GM21717 (cell line): ENCODE results near the gene STAT4.

Experiments
- ATAC-seq: cut with Tn5 transposase; IDR thresholded peaks from one replicate; pipeline ENCODE4 v1.9.1; 2021; ENCODE audit warnings: mild to moderate bottlenecking, moderate library complexity; ENCODE audit not compliant: unreplicated experiment

STAT4 gene

DNA sequence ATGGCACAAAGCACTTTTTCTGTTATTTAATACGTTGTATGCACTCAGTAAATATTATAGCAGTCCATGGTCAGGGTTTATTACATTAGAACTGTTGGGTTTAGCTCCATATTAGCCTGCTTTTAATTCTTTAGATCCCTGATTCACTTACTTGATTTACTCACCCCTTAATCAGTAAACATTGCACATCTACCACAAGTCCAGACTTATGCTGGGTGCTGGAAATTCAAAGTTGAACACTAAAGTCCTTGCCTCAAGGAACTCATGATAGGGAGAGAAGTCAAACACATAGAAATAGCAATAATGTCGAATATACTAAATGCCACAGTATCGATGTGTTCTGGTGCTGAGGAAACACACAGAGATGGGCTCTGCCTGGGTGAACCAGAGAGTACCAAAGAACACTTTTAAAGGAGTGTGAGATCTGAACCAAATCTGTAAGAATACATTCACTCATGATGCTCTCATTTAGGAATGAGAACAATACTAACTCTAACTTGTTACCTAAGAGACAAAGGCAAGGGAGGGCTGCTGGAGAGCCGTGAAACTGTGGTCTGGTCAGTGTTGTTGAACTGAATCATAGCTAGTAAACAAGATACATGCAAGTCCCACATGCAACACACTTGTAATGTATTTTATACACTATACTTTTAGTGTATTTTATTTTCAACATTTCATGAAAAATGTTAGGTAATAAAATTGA, 4.9 kb downstream of the STAT4 start:
- ATAC-seq, result no peak

DNA sequence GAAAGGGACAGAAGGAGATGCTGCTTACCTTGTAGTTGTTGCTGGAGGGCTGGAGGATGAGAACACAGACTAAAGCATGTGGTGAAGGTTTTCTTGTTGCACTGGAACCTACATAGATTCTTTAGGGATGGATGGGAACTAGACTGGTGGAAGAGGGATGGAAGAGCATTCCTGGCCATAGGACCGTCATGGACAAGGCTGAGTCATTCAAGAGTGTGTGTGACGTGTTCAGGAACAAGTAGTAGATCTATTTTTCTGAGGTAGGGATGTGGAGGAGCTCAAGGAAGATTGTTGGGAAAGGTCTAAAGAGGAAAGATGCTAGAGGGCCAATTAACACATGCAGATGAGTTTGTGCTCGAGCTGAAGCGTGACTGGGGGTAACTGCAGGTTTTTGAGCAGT, 6.6 kb downstream of the STAT4 start:
- ATAC-seq, result no peak

DNA sequence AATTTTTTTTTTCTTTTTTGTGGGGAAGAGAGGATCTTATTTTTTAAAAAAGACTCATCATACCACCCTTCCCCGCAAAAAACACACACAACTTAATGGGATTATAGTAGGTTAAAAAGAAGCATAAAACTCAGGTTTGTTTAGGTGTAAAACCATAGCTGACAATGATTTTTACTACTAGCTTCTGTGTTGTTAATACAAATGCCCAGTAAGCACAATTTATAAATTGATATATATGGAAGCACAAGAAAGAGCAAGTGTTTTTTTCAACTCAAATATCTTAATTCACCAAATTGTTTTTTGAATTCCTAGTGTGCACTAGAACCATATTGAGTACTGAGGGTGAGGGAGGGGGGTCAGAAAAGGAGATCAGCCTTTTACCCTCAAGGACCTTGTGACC, 7.0 kb downstream of the STAT4 start:
- no peak for ATAC-seq

DNA sequence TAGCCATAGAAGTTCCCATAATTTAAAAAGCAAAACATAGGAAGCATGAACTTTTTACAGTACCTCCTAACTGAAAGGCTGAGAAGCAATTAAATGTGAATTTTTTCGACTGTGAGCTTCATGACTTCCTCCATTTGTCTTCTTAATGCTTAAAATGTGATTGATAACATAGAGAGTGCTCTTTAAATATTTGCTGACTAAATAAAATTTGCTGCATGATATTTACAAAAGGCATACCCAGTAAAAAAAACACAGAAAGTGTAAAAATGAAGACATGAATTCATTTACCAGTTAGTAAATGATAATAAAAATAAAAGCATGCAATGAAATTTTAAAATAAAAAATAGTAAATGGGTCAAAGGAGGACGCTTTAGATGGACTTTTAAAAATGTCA, 21.9 kb downstream of the STAT4 start:
- no peak for ATAC-seq

DNA sequence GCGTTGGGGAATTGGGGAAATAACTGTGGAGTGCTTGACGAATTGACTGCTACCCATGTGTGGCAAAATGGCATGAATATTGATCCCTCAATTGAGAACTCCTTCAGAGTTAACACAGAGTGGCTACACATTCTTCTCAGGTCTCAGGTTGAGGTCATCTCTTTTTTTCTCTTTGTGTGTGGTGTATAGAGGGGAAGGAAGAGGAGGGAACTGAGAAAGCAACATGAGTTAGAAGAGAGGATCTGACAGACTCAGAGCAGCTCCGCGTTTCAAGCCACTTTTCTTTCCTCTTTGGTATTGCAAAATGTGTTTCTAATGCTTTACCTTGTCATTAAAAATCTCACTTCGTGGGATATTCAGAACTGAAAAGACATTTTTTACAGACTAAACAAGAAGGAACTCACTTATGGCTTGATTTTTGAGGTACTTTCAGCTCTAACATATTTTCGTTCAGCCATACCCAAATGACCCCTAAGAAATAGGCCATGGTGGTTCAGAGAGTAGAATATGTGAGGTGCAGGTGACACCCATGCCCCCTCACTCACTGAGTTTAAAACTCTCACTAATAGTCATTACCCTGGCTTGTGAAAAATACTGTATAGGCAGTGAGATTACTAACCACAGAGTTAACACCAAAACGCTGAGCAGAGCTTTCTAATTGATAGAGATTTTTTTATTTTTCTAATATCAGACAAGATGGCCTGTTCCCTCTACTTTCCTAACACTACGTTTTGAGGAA, 22.5 kb downstream of the STAT4 start:
- ATAC-seq, result peak; percentile 93

DNA sequence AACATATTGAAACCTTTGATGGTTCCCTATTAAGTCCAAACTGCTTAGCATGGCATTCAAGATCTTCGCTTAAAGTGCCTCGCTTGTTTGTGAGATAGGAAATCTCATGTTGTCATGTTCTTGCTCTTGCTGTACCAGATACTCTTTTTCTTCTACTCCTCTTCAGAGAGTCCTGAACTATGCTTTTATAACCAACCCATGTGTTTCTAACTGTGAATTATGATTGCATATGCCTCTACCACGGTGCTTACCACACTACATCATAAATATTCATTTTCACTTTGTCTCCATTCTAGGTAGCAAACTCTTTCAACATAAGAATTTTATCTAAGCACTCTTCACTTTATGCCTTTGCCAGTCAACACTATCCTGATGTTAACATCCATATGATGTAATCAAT, 23.6 kb downstream of the STAT4 start:
- ATAC-seq, result no peak

DNA sequence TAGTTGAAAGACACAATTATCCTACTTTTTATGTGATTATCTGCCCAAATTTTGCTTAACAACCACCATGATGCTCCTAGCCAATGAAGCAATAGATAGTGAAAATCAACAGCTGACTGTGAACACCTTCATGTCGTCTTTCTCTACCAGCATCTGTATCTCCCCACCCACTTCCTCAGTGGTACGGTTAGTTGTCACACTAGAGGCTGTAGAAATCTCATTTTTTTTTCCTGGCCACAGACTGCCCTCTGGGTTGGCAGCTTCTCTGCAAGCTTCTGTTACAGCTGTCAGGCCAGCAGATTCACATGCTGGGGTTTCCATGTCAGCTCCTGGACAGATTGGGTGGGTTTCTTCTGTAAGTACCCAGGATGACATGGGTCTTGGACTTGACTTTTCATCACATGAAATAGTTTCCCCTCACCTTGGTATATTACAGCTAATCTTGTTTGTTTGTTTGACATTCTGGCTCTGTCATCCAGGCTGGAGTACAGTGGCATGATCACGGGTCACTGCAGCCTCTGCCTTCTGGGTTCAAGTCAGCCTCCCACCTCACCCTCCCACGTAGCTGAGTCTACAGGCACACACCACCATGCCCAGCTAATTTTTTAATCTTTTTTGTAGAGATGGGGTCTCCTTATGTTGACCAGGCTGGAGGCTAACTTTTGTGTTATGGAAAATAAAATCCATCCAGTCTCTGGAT, 24.3 kb downstream of the STAT4 start:
- no peak for ATAC-seq

DNA sequence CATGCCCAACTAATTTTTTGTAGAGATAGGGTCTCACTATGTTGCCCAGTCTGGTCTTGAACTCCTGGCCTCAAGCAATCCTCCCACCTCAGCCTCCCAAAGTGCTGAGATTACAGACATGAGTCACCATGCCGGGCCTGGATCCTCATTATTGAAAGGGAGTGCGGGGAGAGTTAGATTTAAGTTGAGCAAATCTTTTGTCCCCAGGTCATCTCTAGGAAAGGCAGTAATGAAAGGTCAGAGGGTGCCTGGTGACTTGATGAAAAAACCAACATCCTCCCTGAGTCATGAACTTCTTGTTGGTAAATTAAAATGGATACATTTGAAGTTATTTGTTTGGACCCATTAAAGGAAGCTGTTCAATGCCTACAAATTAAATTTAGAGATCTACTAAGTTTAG, 25.1 kb downstream of the STAT4 start:
- no peak for ATAC-seq

DNA sequence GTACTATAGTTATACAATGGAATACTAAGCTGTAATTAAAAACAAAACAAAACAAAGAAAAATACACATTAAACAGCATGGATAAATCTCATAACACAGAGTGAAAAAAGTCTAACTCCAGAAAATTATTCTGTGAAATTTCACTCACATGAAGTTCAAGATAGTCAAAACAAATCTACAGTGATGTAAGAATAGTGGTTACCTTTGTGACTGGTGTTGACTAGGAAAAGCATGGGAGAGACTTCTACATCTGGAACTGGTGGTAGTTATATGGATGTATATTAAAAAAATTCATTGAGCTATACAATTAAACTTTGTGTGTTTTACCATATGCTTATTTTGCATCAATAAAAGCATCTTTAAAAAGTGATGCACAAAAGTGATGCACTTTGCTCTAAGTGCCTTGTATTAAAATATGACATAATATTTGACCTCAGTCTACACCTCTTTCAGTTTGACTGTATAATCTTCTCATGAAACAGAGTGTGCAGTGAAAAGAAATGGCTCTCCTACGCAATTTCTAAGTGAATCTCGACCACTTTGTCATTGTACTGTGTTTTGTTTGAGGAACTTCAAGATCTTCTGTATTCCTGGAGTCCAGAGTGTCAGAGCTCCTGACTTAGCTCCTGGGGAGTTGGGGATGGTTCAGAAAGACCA, 28.0 kb downstream of the STAT4 start:
- peak; percentile 82 for ATAC-seq

DNA sequence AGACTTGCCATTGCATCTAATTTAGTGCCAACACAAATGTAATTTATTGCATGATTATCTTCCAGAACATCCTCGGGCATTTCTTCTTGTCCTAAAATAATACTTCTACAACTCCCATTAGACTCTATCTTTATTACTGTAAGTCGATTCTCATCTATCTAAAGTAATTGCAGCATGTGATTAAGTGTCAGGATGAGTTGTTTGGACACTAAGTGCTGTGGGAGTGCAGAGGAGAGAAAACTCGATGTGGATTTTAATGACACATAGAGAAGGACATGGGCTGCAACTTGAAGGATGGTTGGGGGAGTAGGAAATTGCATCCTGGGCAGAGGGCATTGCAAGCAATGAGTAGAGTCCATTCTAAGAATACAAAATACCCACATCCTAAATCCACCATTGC, 33.5 kb downstream of the STAT4 start:
- ATAC-seq, result no peak

DNA sequence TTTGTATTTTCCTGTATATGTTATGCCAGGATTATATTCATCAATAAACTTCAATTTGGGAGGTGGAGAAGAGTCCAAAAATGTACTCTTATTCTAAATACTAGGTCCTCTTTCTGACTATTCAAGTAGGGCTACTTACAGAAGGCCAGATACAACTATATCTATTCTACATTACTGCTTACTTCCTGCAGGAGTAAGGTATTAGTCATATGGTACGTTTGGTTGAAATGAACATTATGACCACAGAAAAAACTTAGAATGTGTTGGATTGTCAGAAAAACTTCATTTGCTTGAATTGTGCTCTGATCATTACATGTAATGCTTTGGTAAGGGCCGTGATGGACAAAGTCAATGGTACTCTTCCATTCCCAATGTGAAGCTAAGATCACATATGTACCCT, 35.0 kb downstream of the STAT4 start:
- peak; percentile 34 for ATAC-seq

DNA sequence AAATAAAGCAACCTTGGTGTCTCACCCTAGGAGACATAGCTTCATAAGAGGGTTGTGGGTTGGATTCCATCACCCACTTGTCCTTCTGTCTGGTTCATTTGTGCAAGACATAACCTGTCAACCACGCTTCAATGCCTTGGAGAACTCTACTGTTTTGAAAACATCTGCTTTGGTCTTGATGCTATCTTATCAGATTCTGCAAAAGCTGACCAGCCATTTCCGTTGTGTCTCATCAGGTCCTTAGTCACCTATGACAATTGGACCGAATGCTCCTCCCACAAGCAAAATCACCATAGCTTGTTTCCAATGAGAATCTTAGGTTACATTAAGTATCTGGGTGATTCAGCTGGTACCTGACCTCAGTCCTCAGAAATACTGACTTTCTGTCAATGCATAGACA, 35.4 kb downstream of the STAT4 start:
- ATAC-seq, result peak; percentile 52

DNA sequence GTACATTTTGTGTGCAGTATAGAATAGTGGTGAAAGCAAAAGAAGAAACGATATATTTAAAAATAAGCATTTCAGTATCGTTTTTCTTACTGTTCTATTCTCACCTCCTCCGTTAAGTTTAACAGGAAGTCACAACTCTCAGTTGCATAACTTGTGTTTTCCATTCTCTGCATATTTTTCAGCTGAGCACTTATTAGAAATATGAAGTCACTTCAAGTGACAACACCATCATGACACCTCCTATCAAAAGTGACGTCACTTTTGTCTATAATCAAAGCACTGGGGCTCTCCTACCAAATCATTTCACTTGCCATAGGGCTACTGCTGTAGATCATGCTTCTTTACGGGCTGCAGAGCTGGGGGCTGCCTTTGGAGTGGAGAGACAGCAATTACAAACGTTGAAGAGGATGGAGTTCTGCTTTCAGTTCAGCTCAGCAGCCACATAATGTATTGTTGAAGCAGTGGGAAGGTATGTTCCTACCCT, 36.3 kb downstream of the STAT4 start:
- peak; percentile 84 for ATAC-seq

DNA sequence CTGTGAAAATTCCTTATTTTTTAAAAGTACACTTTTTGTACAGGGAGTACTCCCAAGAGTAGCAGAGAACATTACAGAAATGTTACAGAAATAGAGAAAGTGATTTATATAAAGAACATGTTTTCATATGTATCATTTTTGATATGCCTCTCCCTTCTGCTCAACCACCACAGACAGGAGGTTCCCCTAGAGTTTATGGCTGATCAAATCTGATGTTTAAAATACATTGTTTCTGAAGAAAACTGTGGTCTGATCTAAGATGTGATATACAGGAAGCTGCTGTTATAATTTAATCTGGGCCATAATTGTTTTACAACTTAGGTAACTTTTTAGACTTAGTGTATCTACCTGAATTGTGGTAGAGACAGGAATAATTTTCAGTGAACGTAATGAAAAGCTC, 37.0 kb downstream of the STAT4 start:
- ATAC-seq, result no peak

DNA sequence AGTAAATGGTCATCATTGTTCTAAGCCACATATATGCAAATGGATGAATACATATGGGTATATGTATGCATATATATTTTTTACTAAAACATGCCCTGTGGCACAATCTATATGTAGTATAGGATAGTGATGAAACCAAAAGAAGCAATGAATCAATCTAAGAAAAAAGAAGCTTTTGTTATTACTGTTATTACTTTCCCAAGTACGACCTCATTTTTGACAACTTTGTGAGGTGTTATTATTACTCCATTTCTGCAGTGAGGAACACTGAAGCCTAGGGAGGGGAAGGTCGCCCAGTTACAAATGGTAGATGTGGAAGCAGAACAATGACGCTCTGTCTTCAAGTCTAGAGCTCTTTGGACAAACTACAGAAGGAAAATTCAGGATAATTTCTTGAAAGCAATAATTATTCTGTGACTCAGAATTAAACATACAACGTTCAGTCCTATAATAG, 38.3 kb downstream of the STAT4 start:
- ATAC-seq, result no peak

DNA sequence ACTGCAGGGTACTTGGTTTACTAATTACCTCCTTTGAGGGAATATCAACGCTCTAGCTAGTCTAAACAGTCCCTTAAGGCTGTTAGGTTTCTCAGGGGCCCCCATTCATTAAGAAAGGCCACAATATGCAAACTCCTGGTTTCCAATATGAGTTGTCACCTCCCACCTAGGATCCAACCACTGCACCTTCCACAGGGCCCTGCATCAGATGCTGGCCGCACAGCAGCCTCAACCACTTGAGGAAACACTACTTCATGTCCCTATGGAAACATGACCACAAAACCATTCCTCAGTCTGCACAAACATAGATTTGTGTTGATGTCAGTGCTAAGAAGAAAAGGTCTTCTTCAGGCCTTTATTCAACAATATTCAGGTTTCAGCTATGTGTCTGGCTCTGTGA, 40.9 kb downstream of the STAT4 start:
- ATAC-seq, result no peak

DNA sequence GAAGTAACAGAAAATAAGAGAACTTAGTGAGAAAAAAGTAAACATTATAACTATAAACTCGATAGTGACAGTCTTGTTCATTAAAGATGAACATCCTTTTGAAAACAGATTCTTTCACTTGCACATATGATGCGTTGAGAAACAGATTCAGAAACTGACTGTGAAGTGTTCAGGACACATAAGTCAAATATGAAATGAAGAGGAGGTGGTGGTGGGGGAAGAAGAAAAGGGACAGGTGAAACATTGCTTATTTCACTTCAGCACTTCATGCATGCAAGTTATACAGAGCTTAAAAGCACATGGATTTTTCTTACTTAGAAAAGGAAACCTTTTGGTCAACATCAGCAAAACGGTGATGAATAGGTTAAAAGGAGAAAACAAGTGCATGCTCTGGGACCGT, 42.5 kb downstream of the STAT4 start:
- no peak for ATAC-seq

DNA sequence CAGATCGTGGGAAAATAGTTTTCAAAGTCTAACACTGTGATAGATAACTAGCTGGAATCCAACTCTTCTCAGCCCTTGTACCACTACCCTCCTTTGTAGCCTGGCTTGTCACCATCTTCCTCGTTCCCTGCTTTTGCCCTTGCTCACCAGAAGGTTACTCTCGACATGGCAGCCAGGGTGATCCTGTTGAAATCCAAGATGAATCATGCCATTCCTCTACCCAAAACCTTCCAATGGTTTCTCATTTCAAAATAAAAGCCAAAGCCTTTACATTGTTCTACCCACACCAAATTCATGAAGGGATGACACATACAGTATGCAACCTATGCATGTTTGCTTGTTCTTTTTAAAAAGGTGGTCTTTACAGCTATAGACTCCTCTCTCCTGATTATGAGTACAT, 45.7 kb downstream of the STAT4 start:
- no peak for ATAC-seq

DNA sequence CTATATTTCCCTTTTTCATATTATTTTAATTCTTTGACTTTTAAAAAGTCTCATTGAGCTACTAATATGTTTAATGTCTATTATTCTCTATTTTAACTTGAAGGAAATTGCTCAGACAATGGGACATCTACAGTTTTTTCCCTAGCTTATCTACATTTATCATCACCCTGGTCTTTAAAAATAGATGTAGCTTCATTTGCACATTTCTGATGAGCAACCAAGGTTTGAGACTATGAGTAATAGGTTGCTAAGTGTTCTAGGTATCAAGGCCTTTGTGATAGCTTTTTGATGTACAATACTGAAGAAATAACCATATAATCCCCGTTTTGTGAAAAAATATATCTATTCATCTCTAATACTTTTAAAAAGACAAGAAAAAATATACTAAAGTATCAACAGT, 47.0 kb downstream of the STAT4 start:
- ATAC-seq, result no peak

DNA sequence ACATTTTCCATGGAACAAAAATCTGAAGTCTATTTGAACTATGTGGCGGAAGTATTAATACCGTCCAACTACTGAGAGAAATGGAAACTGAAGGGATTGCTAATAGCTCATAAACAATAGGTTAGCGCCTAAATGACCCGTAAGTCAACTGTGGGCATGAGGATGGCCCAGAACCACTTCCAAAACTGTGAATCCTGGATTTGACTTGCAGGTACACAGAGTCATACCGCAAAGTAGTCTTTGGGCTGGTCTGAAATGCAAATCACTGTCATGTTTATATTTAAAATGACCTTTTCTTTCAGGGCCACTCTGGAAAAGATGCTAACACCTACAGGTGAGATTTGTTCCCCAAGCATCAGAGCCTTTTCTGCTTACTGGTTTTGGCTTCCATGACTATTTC, 50.6 kb downstream of the STAT4 start:
- ATAC-seq, result no peak

DNA sequence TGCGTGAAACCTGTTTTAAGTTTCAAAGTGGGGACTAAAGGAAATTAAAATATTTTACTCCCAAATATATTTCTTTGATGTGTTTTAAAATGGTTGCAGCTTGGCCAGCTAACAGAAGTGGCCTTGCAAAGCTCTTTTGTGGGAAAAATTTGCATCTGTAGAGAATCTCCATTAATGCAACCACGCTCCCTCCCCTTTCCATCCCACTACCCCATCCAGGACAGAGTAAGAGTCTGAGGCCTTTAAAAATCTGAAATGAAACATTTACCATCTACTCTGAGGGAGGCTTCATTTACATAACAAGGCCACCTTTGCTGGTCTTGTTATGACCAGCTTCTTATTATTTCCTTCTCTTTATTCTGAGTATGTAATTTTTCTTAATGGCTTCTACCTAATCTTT, 63.5 kb downstream of the STAT4 start:
- ATAC-seq, result no peak
